ENCODE data around the gene FLT1.

The FLT1 gene

DNA sequence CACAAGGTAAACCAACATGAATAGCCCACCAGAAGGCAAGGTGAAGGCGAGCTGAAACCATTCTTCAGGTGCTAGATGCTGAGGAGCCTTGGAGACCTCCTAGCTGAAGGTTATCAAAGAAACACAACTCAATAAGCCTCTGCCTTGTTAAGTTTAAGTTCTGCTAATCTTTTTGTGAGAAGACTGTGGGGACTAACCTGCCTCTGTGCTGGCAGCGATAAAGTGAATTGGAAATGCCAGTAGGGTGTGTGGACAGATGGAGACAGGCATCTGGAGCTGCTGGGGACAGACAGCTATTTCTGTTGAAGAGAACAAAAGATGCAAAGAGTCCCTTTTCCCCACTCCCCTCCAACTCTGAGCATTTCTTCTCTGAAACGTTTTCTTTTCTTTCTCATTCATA, 33.5 kb upstream of the FLT1 start:
- DNase-seq, result no peak

DNA sequence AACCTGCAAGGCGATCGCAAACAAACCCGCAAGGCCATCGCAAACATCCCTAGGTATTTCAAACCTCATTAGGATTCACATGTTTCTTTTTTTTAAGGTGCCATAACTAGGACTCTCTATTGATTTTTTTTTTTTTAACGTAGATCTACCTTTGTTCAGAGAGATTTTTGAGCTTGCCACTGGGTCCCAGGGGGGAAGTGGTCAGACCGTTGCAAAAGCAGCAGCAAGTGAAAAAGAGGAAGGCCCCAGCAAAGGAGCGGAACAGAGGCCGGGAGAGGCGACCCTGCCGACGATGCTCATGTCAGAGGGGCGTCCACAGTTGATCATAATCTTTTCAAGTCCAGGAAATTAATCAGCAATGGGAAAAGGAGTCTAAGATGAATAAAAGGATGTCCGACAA, 32.7 kb upstream of the FLT1 start:
- no peak for DNase-seq

- DNase-seq, result no peak
These were observed 31.9 kb upstream of the FLT1 start for GRCh38 chr13:28526876-28527275.

- no peak for DNase-seq
These were observed 27.9 kb upstream of the FLT1 start for GRCh38 chr13:28522871-28523270.

- no peak for DNase-seq
These were observed 18.8 kb upstream of the FLT1 start for GRCh38 chr13:28513745-28514144.

DNA sequence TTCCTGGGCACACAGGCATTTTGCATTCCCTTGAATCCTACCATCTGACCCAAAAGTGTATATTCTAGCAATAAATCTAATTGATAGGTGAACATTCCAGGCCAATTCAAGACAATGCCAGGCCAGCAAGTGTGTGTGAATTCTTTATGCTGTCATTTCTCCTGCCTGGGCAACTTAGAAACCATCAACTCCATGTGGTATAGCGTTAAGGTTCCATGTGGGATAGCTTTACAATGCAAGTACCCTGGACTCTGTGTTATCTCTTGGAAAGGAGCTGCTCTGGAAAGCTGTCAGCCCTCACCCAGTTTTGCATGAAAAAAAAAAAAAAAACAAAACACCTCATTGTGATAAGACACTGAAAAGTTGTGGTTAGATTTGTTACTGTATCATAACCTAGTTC, 15.6 kb upstream of the FLT1 start:
- no peak for DNase-seq

- no peak for DNase-seq
These were observed 15.1 kb upstream of the FLT1 start for GRCh38 chr13:28510066-28510465.

- DNase-seq, result no peak
These were observed 10.7 kb upstream of the FLT1 start for GRCh38 chr13:28505543-28506135.

DNA sequence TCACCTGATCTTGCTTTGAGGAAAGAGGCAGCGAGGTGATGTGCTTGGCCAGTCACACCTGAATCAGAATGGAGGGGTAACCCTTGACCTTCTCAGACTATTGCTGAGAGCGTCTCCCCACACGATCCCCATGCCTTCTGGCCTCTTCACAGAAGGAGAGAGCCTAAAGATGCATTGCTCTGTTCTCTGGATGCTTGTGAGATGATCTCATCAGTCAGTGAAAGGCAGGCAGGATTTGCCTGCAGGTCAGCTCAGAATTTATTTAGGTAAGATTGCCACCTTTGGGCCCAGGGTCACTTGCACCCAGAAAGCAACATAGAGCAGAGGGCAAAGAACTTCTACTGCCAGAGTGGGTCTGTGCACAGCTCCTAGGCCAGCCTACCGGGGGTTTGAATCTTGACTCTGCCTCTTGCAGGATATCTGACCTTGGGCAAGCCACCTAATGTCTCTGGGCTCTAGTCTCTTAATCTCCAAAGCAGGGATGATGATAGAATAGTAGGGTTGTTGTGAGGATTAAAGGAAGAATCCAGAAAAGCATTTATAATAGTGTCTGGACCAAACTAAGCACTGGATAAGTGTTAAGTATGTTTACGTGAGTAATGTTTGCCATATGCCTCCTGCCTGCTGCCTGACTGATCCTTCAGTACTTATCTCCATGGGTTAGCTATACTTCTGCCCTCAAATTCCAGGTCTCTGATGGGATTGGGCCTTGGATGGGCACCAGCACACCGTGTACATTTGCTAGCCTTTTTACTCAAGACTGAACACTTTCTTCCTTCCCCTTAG, 8.4 kb upstream of the FLT1 start:
- no peak for DNase-seq

- DNase-seq, result no peak
These were observed 6.6 kb upstream of the FLT1 start for GRCh38 chr13:28501547-28501946.

DNA sequence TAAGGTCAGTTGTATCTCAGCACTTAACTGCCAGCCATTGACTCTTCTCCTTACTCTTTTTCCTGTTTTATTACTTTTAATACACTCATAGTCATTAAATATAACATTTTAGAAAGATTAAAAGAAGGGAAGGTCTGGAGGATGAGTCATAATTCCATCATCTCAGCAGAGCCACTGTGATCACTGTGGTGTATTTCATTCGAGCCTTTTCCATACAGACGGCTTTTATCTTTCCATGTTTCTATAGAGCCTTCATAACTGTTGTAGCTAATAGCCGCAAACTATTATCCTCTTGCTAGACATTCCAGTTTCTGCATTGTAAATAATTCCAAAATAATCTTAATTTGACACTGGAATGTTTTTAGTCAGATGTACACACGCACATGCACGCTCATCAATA, 4.7 kb upstream of the FLT1 start:
- DNase-seq, result no peak

GRCh38 chr13:28498481-28499115, 3.7 kb upstream of the FLT1 start:
- no peak for DNase-seq

DNA sequence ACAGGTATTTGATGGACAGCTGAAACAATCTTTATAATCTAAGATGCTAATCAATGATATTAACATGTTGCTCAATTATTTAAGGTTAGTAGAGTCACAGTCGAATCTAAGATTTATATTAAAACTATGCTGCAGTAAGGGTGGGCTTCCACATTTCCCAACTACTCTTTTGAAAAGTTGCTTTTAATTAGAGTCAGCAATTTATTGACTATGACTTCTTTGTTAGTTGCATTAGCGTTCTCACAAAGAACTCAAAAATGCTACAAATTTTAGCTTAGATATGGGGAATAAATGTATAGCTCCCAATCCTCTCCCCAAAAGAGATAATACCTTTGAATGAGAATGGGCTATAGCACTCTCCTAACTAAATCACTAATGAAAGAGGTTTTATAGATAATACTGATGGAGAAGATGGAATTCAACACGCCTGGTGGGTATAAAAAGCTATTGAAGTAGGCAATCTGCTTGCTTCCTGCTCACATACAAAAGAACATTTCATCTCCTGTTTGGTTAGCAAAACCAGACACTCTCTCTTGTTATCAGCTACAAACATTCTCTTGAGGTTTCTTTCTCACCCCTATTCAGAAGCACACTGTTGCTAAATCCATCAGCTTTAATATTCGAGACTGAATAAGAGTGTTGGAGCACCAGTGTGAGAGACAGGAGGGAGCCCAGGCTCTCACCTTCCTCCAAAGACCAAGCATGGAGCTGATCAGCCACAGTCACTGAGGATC, 2.4 kb upstream of the FLT1 start:
- DNase-seq, result no peak

DNA sequence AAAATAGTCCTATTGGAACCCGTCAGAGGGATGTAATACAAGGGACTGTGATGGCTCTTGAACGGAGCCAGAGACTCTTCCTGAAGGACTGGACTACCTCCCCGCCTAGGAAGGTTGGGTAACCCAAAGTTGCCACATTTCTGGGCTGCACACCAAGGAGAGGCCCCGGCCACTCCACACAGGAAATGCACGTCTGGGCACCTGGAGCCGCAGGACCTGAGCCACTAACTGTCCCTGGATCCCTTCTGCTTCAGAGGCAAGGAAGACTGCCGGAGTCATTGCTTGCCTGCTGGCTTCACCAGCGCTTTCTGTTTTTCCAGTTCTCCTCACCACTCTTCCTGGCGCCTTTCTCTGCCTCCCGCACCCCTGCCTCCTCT, 1.2 kb upstream of the FLT1 start:
- no peak for DNase-seq

DNA sequence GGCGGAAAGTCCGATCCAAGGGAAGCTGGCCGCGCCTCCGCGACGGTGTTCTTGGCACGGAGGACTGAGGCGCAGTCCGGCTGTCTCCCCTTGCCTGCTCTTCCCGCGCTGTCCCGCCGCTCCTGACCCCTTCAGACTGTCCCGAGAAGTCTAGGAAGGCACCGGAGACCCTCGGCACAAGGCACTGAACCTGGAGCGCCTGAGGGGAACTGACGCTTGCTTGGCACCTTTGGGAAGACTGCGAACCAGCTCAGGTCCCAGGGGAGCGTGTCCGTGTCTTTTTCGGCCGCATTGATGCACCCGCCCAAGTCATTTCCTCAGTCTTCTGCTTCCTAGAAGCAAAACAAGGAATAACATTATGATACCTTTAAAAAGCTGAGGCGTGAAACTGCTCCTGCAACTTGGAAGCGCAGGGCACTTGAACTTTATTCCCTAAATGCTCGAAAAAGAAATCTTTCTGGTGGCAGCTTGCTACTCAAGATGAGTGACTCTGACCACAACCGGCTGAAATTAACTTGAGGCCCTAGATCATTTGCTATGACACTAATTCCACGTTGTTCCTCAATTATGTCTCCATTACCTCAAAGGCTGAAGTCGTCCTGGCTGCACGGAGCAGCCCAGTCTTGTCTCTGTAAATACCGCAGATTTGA, 735 bp upstream of the FLT1 start:
- DNase-seq, result peak; percentile 7

- DNase-seq, result no peak
These were observed 487 bp downstream of the FLT1 start for GRCh38 chr13:28494504-28494777.

GRCh38 chr13:28493740-28494503, 1.0 kb downstream of the FLT1 start:
- no peak for DNase-seq

DNA sequence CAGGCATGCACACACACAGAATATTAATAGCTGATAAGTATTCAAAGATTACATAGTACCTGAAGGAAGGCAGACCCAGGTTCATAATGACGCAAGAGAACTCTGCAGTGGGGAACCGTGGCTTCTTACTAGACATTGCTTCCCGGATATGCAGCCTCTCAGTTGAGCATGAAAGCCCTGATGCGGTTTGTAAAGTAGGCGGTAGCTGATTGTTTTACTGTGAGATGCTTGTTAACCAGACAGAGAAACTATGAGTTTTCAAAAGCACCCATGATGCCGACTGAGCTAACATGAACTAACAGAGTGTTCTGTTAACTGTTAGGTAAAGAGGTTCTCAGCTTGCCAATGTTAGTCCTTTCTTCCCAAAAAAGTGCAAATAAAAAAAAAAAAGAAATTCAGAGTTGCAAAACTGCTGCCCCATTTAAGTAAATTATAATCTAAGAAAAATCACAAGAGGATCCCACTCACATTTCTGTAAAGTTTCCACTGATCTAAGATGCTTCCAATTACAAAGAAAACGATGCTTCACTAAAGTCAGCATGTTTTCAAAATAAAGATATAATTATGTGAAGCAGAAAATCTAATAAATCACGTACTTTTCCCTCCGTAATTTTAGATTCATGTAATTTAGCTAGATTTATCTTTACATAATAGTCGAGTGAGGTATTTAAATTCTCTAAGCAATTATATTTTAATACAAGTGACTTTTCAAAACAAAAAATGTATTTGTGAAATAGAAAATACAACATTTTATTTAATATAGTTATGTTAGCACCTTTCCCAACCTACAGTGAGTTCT, 2.2 kb downstream of the FLT1 start:
- DNase-seq, result peak; percentile 0

GRCh38 chr13:28490061-28490460, 4.9 kb downstream of the FLT1 start:
- no peak for DNase-seq

- no peak for DNase-seq
These were observed 5.4 kb downstream of the FLT1 start for GRCh38 chr13:28489524-28489931.

GRCh38 chr13:28488376-28489005, 6.4 kb downstream of the FLT1 start:
- DNase-seq, result no peak
